Purkinje cell (primary cell): ENCODE data around the gene TOMM6. TPM values are rescaled to one million over a fixed set of nuclear protein-coding genes. Genes with fewer than 3 reads are reported as not detected.

Source experiments
- polyA plus RNA-seq: library from polyadenylated mRNA; unstranded; fragments of >200 nt; fragmentation: Nextera tagmentation; gene quantifications from 2 replicates; pipeline ENCODE4 v1.2.1, GENCODE V29; 2014

TOMM6 gene
- polyA plus RNA-seq: 535 and 586 TPM in 2 replicates

DNA sequence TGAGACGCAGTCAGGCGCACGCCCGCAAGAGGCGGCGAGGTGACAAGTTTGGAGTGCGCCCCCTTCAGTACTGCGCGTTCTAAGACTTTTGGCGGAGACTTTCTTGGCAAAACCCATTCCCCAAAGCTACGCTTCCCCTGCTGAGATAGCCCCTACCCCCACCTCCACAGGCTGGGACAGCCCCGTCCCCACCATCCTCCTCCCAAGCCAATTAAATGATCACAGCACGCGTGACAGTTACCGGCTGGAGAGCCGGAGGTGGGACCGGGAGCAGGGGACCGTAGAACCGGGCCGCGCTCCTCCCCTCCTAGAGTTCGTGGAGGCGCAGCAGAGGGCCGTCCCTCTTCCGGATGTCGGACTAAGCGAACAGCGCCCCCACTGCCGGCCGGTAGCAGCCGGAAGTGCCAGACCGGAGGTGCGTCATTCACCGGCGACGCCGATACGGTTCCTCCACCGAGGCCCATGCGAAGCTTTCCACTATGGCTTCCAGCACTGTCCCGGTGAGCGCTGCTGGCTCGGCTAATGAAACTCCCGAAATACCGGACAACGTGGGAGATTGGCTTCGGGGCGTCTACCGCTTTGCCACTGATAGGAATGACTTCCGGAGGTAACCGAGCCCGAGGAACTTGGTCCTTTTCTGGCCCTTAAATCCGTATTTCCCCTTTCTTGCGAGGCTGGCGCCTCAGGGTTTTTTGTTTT is at the start of gene TOMM6:
TSS of gene TOMM6 (plus strand) at position 476 of the 699 bp plus-strand sequence. CDS start at position 480, 4 bp downstream.

GRCh38 chr6:41747256-41748101 is 40.0 kb upstream of the TOMM6 start, which contains the start of gene PGC:
Gene PGC (minus strand): TSS chr6:41747397. CDS start chr6:41747334, 63 bp downstream.

GRCh38 chr6:41779788-41780550 is 7.5 kb upstream of the TOMM6 start, which contains the start of gene FRS3:
Gene FRS3 (minus strand): TSS chr6:41779900. CDS start chr6:41776987, 2,913 bp downstream.

DNA sequence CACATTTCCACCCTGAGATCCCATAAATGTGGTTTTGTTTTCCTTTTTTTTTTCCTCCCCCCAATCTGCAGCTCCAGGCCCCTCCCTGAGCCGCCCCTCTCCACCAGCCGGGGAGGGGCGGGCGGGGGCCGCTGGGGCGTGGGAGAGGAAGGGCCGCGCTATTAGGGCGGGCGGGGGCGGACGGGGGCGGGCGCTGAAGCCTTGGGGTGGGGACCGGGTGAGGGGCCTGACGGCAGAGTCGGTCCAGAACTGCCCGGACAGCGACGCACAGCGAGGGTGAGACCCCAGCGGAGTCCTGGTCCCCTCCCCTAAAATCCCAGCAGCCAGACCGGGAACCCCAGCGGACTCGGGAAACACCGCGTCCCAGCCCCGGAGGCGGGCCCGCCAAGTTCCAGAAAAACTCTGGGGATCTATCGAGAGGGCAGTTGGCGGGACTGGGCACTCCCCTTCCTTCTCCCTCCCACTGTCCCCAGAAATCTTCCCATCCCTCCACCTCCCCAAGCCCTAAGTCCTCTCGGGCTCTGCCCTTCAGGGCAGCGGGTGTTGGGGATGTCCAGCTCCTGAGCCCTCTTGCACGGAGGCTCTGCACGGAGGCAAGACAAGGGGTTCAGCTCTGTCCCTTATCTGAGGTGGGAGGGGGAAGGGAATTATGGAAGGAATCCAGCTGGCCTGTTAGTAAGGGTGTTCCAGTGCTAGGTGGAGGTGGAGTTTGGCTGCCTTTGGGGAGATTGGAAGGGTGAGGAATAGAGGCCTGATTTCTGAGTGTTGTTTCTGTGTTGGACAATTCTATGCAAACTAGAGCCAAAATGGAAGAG is 6.7 kb upstream of the TOMM6 start, which contains the start of gene PRICKLE4:
TSS of gene PRICKLE4 (plus strand) at position 232 of the 815 bp plus-strand sequence. CDS start 2,692 bp downstream, outside the sequence.

Other genes starting within 250 kb of the TOMM6 start
- 6.0 and 11.8 TPM in 2 replicates for gene FOXP4, start 241.3 kb upstream of the TOMM6 start, polyA plus RNA-seq
- gene MDFI, start 149.2 kb upstream of the TOMM6 start, polyA plus RNA-seq: not detected in 2 replicates
- gene TFEB, start 52.1 kb upstream of the TOMM6 start, polyA plus RNA-seq: not detected in 2 replicates
- gene PGC, start 40.3 kb upstream of the TOMM6 start, polyA plus RNA-seq: not detected in 2 replicates
- 1.0 and 1.4 TPM in 2 replicates for gene FRS3, start 7.8 kb upstream of the TOMM6 start, polyA plus RNA-seq
- not detected in 2 replicates for gene PRICKLE4, start 6.9 kb upstream of the TOMM6 start, polyA plus RNA-seq
- gene USP49, start 107.7 kb downstream of the TOMM6 start, polyA plus RNA-seq: 0.95 and 1.0 TPM in 2 replicates
- 3.2 and 3.3 TPM in 2 replicates for gene MED20, start 133.4 kb downstream of the TOMM6 start, polyA plus RNA-seq
- gene BYSL, start 133.8 kb downstream of the TOMM6 start, polyA plus RNA-seq: 9.8 and 13.2 TPM in 2 replicates
- 6.4 and 11.7 TPM in 2 replicates for gene CCND3, start 154.1 kb downstream of the TOMM6 start, polyA plus RNA-seq